ENCODE results near the gene RBMS2. TPM values are rescaled to one million over a fixed set of nuclear protein-coding genes. Genes with fewer than 3 reads are reported as not detected.

Gene RBMS2
- total and polyA plus RNA-seq, 2 donors from 2014 or later, result 8.5 to 71.3 TPM

GRCh38 chr12:56589783-56590182 is 68.2 kb downstream of the RBMS2 start:
- Histone ChIP-seq H3K27ac (ENCODE audit: low read depth in 2 of 2, low read length in 2 of 2) (no peak overlapping the region), H3K36me3 (ENCODE audit: control insufficient read depth in 2 of 3, insufficient read depth in 3 of 3, low read length in 3 of 3) (peaks cover 5 to 35% (median 19%) of the 10 kb centered on the region in 3 donors), H3K27me3 (ENCODE audit: control insufficient read depth, insufficient read depth, low read length) (no peaks in the 10 kb centered on the region), H3K4me1 (ENCODE audit: control insufficient read depth in 2 of 3, insufficient read depth in 2 of 3, low read depth in 1 of 3, low read length in 3 of 3) (peaks cover 0 to 2% (median 0%) of the 10 kb centered on the region in 3 donors), H3K4me3 (ENCODE audit: low read length in 3 of 3) (no peak overlapping the region), H3K9ac (ENCODE audit: low read length in 3 of 3) (no peak overlapping the region), H3K9me3 (ENCODE audit: control insufficient read depth in 2 of 3, insufficient read depth in 1 of 3, low read length in 3 of 3) (no peaks in the 10 kb centered on the region)
- TF ChIP-seq CTCF (IDR thresholded peaks at IDR 0.05; ENCODE audit: borderline replicate concordance, extremely low read depth, insufficient read depth), result no peak
- FAIRE-seq, result no peak
- intact Hi-C loops (cut with DNase I), result no loop called here
- no peak for DNase-seq

GRCh38 chr12:56590237-56590830 is 68.7 kb downstream of the RBMS2 start:
- Histone ChIP-seq H3K4me3 (ENCODE audit: low read length in 3 of 3) (no peak overlapping the region), H3K27ac (ENCODE audit: low read depth in 2 of 2, low read length in 2 of 2) (no peak overlapping the region)

GRCh38 chr12:56591126-56591525 is 69.5 kb downstream of the RBMS2 start:
- Histone ChIP-seq H3K9me3 (ENCODE audit: control insufficient read depth in 2 of 3, insufficient read depth in 1 of 3, low read length in 3 of 3) (no peaks in the 10 kb centered on the region), H3K36me3 (ENCODE audit: control insufficient read depth in 2 of 3, insufficient read depth in 3 of 3, low read length in 3 of 3) (peaks cover 5 to 29% (median 19%) of the 10 kb centered on the region in 3 donors)
- no peak for FAIRE-seq

More at GRCh38 chr12:56590237-56590830, 68.7 kb downstream of the RBMS2 start:
- Histone ChIP-seq H3K9ac (ENCODE audit: low read length in 3 of 3) (no peak overlapping the region), H3K4me1 (ENCODE audit: control insufficient read depth in 2 of 3, insufficient read depth in 2 of 3, low read depth in 1 of 3, low read length in 3 of 3) (peaks cover 0 to 2% (median 0%) of the 10 kb centered on the region in 3 donors), H3K9me3 (ENCODE audit: control insufficient read depth in 2 of 3, insufficient read depth in 1 of 3, low read length in 3 of 3) (no peaks in the 10 kb centered on the region), H3K27me3 (ENCODE audit: control insufficient read depth, insufficient read depth, low read length) (no peaks in the 10 kb centered on the region), H3K36me3 (ENCODE audit: control insufficient read depth in 2 of 3, insufficient read depth in 3 of 3, low read length in 3 of 3) (peaks cover 5 to 32% (median 19%) of the 10 kb centered on the region in 3 donors)
- FAIRE-seq (no peak), DNase-seq (no peak)
- TF ChIP-seq CTCF (IDR thresholded peaks at IDR 0.05; ENCODE audit: borderline replicate concordance, extremely low read depth, insufficient read depth), result no peak
- intact Hi-C loops (cut with DNase I), result no loop called here

More at GRCh38 chr12:56591126-56591525, 69.5 kb downstream of the RBMS2 start:
- no peak for TF ChIP-seq CTCF (IDR thresholded peaks at IDR 0.05; ENCODE audit: borderline replicate concordance, extremely low read depth, insufficient read depth)
- intact Hi-C loops (cut with DNase I), result no loop called here
- Histone ChIP-seq H3K9ac (ENCODE audit: low read length in 3 of 3) (no peak overlapping the region), H3K27me3 (ENCODE audit: control insufficient read depth, insufficient read depth, low read length) (no peaks in the 10 kb centered on the region), H3K4me3 (ENCODE audit: low read length in 3 of 3) (no peak overlapping the region), H3K4me1 (ENCODE audit: control insufficient read depth in 2 of 3, insufficient read depth in 2 of 3, low read depth in 1 of 3, low read length in 3 of 3) (peaks cover 0 to 2% (median 0%) of the 10 kb centered on the region in 3 donors), H3K27ac (ENCODE audit: low read depth in 2 of 2, low read length in 2 of 2) (no peak overlapping the region)
- peak in 3 of 5 donors; percentile 25 to 51 (median 43) for DNase-seq

Measured in kidney (tissue), 14 donors.